Skeletal muscle cell (primary cell): ENCODE results near the gene DUOX2.
"Not testable (repeated sequence)": the region's sequence is repeated elsewhere in the genome, so short reads cannot be mapped to it uniquely, and the experiment has no call there.

Experiments used
- DNase-seq: peaks from one replicate; pipeline ENCODE4 v3.0.0-alpha.2; 2010; ENCODE audit warnings: low read depth
- H3K4me3 ChIP-seq: 2 replicates; pipeline ENCODE4 v1.5.1; 2011; ENCODE audit warnings: low read depth, mild to moderate bottlenecking, control low read depth, low read length, moderate library complexity

The DUOX2 gene

GRCh38 chr15:45083223-45083622, 30.7 kb downstream of the DUOX2 start:
- no peak for DNase-seq
- no peak overlapping the region for H3K4me3 ChIP-seq

- DNase-seq, H3K4me3 ChIP-seq: not testable (repeated sequence)
Observed at GRCh38 chr15:45082412-45082811, 31.6 kb downstream of the DUOX2 start.

- H3K4me3 ChIP-seq, DNase-seq: not testable (repeated sequence)
Observed at GRCh38 chr15:45080593-45080992, 33.4 kb downstream of the DUOX2 start.

- DNase-seq, H3K4me3 ChIP-seq: not testable (repeated sequence)
Observed at GRCh38 chr15:45079628-45080246, 34.2 kb downstream of the DUOX2 start.

GRCh38 chr15:45079201-45079600, 34.8 kb downstream of the DUOX2 start:
- not testable (repeated sequence) for DNase-seq, H3K4me3 ChIP-seq

- not testable (repeated sequence) for H3K4me3 ChIP-seq, DNase-seq
Observed at GRCh38 chr15:45077391-45077790, 36.6 kb downstream of the DUOX2 start.

- H3K4me3 ChIP-seq, DNase-seq: not testable (repeated sequence)
Observed at GRCh38 chr15:45075440-45076320, 38.3 kb downstream of the DUOX2 start.

GRCh38 chr15:45073602-45074001, 40.4 kb downstream of the DUOX2 start:
- DNase-seq, result not testable (repeated sequence)

GRCh38 chr15:45069942-45070360, 44.0 kb downstream of the DUOX2 start:
- not testable (repeated sequence) for H3K4me3 ChIP-seq, DNase-seq

More at GRCh38 chr15:45073602-45074001, 40.4 kb downstream of the DUOX2 start:
- H3K4me3 ChIP-seq, result not testable (repeated sequence)

GRCh38 chr15:45064386-45064785, 49.6 kb downstream of the DUOX2 start:
- no peak for DNase-seq
- no peak overlapping the region for H3K4me3 ChIP-seq

GRCh38 chr15:45062301-45062700, 51.7 kb downstream of the DUOX2 start:
- not testable (repeated sequence) for DNase-seq, H3K4me3 ChIP-seq

GRCh38 chr15:45058690-45059675, 55.0 kb downstream of the DUOX2 start:
- not testable (repeated sequence) for H3K4me3 ChIP-seq, DNase-seq

GRCh38 chr15:45052676-45053075, 61.3 kb downstream of the DUOX2 start:
- not testable (repeated sequence) for H3K4me3 ChIP-seq, DNase-seq

GRCh38 chr15:45050587-45050986, 63.4 kb downstream of the DUOX2 start:
- no peak for DNase-seq

GRCh38 chr15:45048794-45049631, 65.0 kb downstream of the DUOX2 start:
- DNase-seq, result no peak
- no peak overlapping the region for H3K4me3 ChIP-seq

More at GRCh38 chr15:45050587-45050986, 63.4 kb downstream of the DUOX2 start:
- H3K4me3 ChIP-seq, result no peak overlapping the region

- not testable (repeated sequence) for H3K4me3 ChIP-seq, DNase-seq
Observed at GRCh38 chr15:45048449-45048793, 65.6 kb downstream of the DUOX2 start.

- not testable (repeated sequence) for H3K4me3 ChIP-seq
Observed at GRCh38 chr15:45044270-45044669, 69.7 kb downstream of the DUOX2 start.

GRCh38 chr15:45042859-45043258, 71.1 kb downstream of the DUOX2 start:
- not testable (repeated sequence) for H3K4me3 ChIP-seq, DNase-seq

More at GRCh38 chr15:45044270-45044669, 69.7 kb downstream of the DUOX2 start:
- DNase-seq, result not testable (repeated sequence)
